Measurements from ENCODE around the gene C11orf52. TPM values are rescaled to one million over a fixed set of nuclear protein-coding genes. Genes with fewer than 3 reads are reported as not detected.
"Not testable (repeated sequence)": the region's sequence is repeated elsewhere in the genome, so short reads cannot be mapped to it uniquely, and the experiment has no call there.

C11orf52 gene
- total RNA-seq, 3 donors from 2014 or later: 3.2 to 12.8 (median 7.7) TPM

GRCh38 chr11:111932611-111932950 is 13.9 kb downstream of the C11orf52 start:
- no peak overlapping the region for H3K4me3 ChIP-seq
- H3K4me1 ChIP-seq (ENCODE audit: low read depth): peaks cover 4% of the 10 kb centered on the region
- intact Hi-C loops (cut with DNase I, micrococcal nuclease): loop anchor here in 1 of 2 donors (10.0 kb wide), 1 partner anchor 52 kb away; no protein-coding TSS in a partner anchor
- DNase-seq (no peak), ATAC-seq (no peak)
- TF ChIP-seq, protein P1, sequence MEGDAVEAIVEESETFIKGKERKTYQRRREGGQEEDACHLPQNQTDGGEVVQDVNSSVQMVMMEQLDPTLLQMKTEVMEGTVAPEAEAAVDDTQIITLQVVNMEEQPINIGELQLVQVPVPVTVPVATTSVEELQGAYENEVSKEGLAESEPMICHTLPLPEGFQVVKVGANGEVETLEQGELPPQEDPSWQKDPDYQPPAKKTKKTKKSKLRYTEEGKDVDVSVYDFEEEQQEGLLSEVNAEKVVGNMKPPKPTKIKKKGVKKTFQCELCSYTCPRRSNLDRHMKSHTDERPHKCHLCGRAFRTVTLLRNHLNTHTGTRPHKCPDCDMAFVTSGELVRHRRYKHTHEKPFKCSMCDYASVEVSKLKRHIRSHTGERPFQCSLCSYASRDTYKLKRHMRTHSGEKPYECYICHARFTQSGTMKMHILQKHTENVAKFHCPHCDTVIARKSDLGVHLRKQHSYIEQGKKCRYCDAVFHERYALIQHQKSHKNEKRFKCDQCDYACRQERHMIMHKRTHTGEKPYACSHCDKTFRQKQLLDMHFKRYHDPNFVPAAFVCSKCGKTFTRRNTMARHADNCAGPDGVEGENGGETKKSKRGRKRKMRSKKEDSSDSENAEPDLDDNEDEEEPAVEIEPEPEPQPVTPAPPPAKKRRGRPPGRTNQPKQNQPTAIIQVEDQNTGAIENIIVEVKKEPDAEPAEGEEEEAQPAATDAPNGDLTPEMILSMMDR (IDR thresholded peaks at IDR 0.05): no peak
- no peaks in the 10 kb centered on the region for H3K9me3 ChIP-seq
- no peaks in the 10 kb centered on the region for H3K36me3 ChIP-seq (ENCODE audit: low read depth)

- intact Hi-C loops (cut with DNase I, micrococcal nuclease): loop anchor here in 1 of 2 donors (10.0 kb wide), 1 partner anchor 52 kb away; no protein-coding TSS in a partner anchor
- H3K4me1 ChIP-seq (ENCODE audit: low read depth); DNase-seq; H3K36me3 ChIP-seq (ENCODE audit: low read depth); H3K4me3 ChIP-seq; ATAC-seq; H3K9me3 ChIP-seq: not testable (repeated sequence)
Observed at GRCh38 chr11:111933176-111933575, 14.5 kb downstream of the C11orf52 start.

- TF ChIP-seq, protein P1 (IDR thresholded peaks at IDR 0.05): no peak
- H3K4me1 ChIP-seq (ENCODE audit: low read depth): peaks cover 9% of the 10 kb centered on the region
- intact Hi-C loops (cut with DNase I, micrococcal nuclease): loop anchor here in 1 of 2 donors (10.0 kb wide), 1 partner anchor 51 kb away; no protein-coding TSS in a partner anchor
- no peaks in the 10 kb centered on the region for H3K9me3 ChIP-seq
- no peak for ATAC-seq
- DNase-seq: no peak
- H3K36me3 ChIP-seq (ENCODE audit: low read depth): no peaks in the 10 kb centered on the region
- H3K4me3 ChIP-seq: no peak overlapping the region
Observed at GRCh38 chr11:111933872-111934271, 15.2 kb downstream of the C11orf52 start.

DNA sequence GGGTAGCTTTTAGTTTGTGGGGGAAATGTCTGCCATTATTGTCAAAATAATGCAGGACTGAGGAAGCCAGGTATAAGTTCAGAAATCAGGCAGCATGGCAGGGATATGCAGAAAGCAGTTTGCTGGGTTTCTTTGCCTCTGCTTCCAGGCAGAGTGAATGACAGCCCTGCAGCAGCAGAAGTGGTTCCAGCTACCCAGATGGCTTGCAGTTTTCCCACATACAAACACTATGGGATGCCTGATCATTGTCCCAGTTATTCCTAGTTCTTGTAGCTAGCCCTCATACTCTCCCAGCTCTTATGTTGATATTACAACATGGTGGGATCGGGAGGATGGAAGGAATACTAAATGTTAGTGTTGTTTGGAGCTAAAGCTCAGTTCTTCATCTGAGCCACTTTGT is 15.6 kb downstream of the C11orf52 start:
- no peak for DNase-seq
- no peak overlapping the region for H3K4me3 ChIP-seq
- H3K4me1 ChIP-seq (ENCODE audit: low read depth): peaks cover 9% of the 10 kb centered on the region
- intact Hi-C loops (cut with DNase I, micrococcal nuclease): loop anchor here in 1 of 2 donors (10.0 kb wide), 1 partner anchor 50 kb away; no protein-coding TSS in a partner anchor
- no peaks in the 10 kb centered on the region for H3K36me3 ChIP-seq (ENCODE audit: low read depth)
- no peaks in the 10 kb centered on the region for H3K9me3 ChIP-seq
- ATAC-seq: no peak
- TF ChIP-seq, protein P1 (IDR thresholded peaks at IDR 0.05): no peak

- intact Hi-C loops (cut with DNase I, micrococcal nuclease): loop anchor here (5.0 to 10.0 kb wide), 2 partner anchors 42 to 49 kb away; no protein-coding TSS in a partner anchor
- no peaks in the 10 kb centered on the region for H3K9me3 ChIP-seq
- TF ChIP-seq, protein P1 (IDR thresholded peaks at IDR 0.05): no peak
- H3K4me1 ChIP-seq (ENCODE audit: low read depth): peaks cover 9% of the 10 kb centered on the region
- DNase-seq (no peak), ATAC-seq (no peak)
- no peak overlapping the region for H3K4me3 ChIP-seq
- no peaks in the 10 kb centered on the region for H3K36me3 ChIP-seq (ENCODE audit: low read depth)
Observed at GRCh38 chr11:111935317-111936039, 16.8 kb downstream of the C11orf52 start.

GRCh38 chr11:111936040-111936540 is 17.4 kb downstream of the C11orf52 start:
- H3K4me1 ChIP-seq (ENCODE audit: low read depth): peaks cover 9% of the 10 kb centered on the region
- H3K9me3 ChIP-seq: no peaks in the 10 kb centered on the region
- no peak for ATAC-seq
- DNase-seq: no peak
- intact Hi-C loops (cut with DNase I, micrococcal nuclease): loop anchor here (5.0 to 10.0 kb wide), 2 partner anchors 41 to 49 kb away; no protein-coding TSS in a partner anchor
- H3K4me3 ChIP-seq: no peak overlapping the region
- H3K36me3 ChIP-seq (ENCODE audit: low read depth): no peaks in the 10 kb centered on the region
- TF ChIP-seq, protein P1 (IDR thresholded peaks at IDR 0.05): no peak

Data from mucosa of descending colon (tissue), 3 donors.